GM12873 (cell line): Measurements from ENCODE around the gene ZNRF2.
A peak's percentile ranks its signal among the peaks of the same experiment; 100 is the strongest.

ENCODE experiments used
- CTCF ChIP-seq: IDR thresholded peaks from 2 replicates; pipeline ENCODE4 v1.5.1; 2012; ENCODE audit warnings: low read depth, mild to moderate bottlenecking, moderate library complexity, low read length, control low read depth; ENCODE audit not compliant: insufficient read depth; ENCODE audit errors: missing control alignments

ZNRF2 gene

GRCh38 chr7:30284298-30285066, at the start of gene ZNRF2:
ZNRF2 (plus strand) TSS chr7:30284597; CDS start chr7:30285358, 761 bp downstream.
- peak; percentile 50 for TF ChIP-seq CTCF

- no peak for TF ChIP-seq CTCF
Measured at GRCh38 chr7:30237271-30237695, 47.1 kb upstream of the ZNRF2 start.

- no peak for TF ChIP-seq CTCF
Measured at GRCh38 chr7:30238721-30239441, 45.5 kb upstream of the ZNRF2 start.

GRCh38 chr7:30240106-30240800, 44.1 kb upstream of the ZNRF2 start:
- no peak for TF ChIP-seq CTCF

- TF ChIP-seq CTCF, result no peak
Measured at GRCh38 chr7:30241767-30242166, 42.6 kb upstream of the ZNRF2 start.

GRCh38 chr7:30244340-30244739, 40.1 kb upstream of the ZNRF2 start:
- no peak for TF ChIP-seq CTCF

GRCh38 chr7:30245913-30246312, 38.5 kb upstream of the ZNRF2 start:
- no peak for TF ChIP-seq CTCF
